K562 (cell line): ENCODE measurements around the gene ABCG1. TPM values are rescaled to one million over a fixed set of nuclear protein-coding genes. Genes with fewer than 3 reads are reported as not detected.

ENCODE experiments used
- ATAC-seq: fragments of 200-7000 bp; cut with Tn5 transposase; 3 replicates; pipeline ENCODE4 v1.9.1; 2020; ENCODE audit warnings: moderate library complexity
- BruUV-seq: library from RNA; stranded (reverse); fragments of 400-500 nt; replicated peaks from 2 replicates; lab custom pipeline; 2021; lab: Mats Ljungman, UMichigan
- CTCF ChIA-PET: fragments of 300-600 bp; formaldehyde crosslinking; extraction: SDS; loops from one replicate; lab custom pipeline; 2021; ENCODE audit warnings: low intra/inter-chr PET ratio; lab: Yijun Ruan, JAX
- POLR2A ChIA-PET: fragments of 300-600, 350-650 bp; sonication (Branson Sonifier 250); formaldehyde crosslinking; extraction: SDS; loops from one replicate; lab custom pipeline; 2021; ENCODE audit warnings: antibody characterized with exemption, inconsistent platforms; lab: Yijun Ruan, JAX
- DNase-seq, 4 experiments: peaks; one replicate each; pipeline versions ENCODE4 v3.0.0 to v3.0.0-alpha.2; 2011 to 2018; ENCODE audit warnings: low spot score in 3 of 4, mixed read lengths in 3 of 4; ENCODE audit errors: extremely low read depth in 1 of 4
- FAIRE-seq: peaks from 2 replicates; lab custom pipeline; 2011; peaks lifted over from hg19 to GRCh38; lab: Jason Lieb, UNC
- H2AFZ ChIP-seq: 2 replicates; pipeline ENCODE4 v1.6.0; 2011; ENCODE audit warnings: low read depth, low read length, control low read depth, inconsistent platforms
- H3K27ac ChIP-seq: fragments of 200-600 bp; 3 replicates; pipeline ENCODE4 v1.8.0; 2011; ENCODE audit warnings: low read depth, mild to moderate bottlenecking, control low read depth, inconsistent platforms, low read length, moderate library complexity, mixed read lengths; ENCODE audit errors: extremely low read depth
- H3K27me3 ChIP-seq, 2 experiments: fragments of 300-600 bp in 1 of 2; 2 replicates in 1 of 2; 3 replicates in 1 of 2; pipeline versions ENCODE4 v1.6.0 to v1.8.0; 2011; ENCODE audit warnings: inconsistent platforms in 2 of 2, low read length in 2 of 2, mild to moderate bottlenecking in 1 of 2, mixed read lengths in 1 of 2, moderate library complexity in 1 of 2; ENCODE audit not compliant: control insufficient read depth in 2 of 2, insufficient read depth in 2 of 2
- H3K36me3 ChIP-seq: fragments of 300-600 bp; 3 replicates; pipeline ENCODE4 v1.8.0; 2011; ENCODE audit warnings: mild to moderate bottlenecking, low read length, inconsistent platforms; ENCODE audit not compliant: control insufficient read depth, insufficient read depth
- H3K4me1 ChIP-seq, 2 experiments: fragments of 200-600 bp in 1 of 2; replicated peaks in 1 of 2; 2 replicates in 1 of 2; 3 replicates in 1 of 2; pipeline versions ENCODE4 v1.5.1 to v1.8.0; 2011; ENCODE audit warnings: inconsistent platforms in 2 of 2, low read length in 2 of 2, mild to moderate bottlenecking in 1 of 2, mixed read lengths in 1 of 2, moderate library complexity in 1 of 2; ENCODE audit not compliant: control insufficient read depth in 2 of 2, insufficient read depth in 2 of 2
- H3K4me2 ChIP-seq: 2 replicates; pipeline ENCODE4 v1.6.1; 2011; ENCODE audit warnings: low read length, control low read depth, inconsistent platforms, mixed read lengths; ENCODE audit not compliant: insufficient read depth
- H3K4me3 ChIP-seq: fragments of 200-600 bp; sonication (generic), shearing (Covaris generic); 2 replicates; pipeline ENCODE4 v1.5.1; 2016; ENCODE audit warnings: control low read depth, inconsistent platforms
- H3K79me2 ChIP-seq: fragments of 200-600 bp; 3 replicates; pipeline ENCODE4 v1.8.0; 2011; ENCODE audit warnings: low read length, inconsistent platforms; ENCODE audit not compliant: control insufficient read depth, insufficient read depth
- H3K9ac ChIP-seq, 2 experiments: 2 replicates each; pipeline versions ENCODE4 v1.6.0 to v1.6.1; 2011; ENCODE audit warnings: low read depth in 2 of 2, low read length in 2 of 2, control low read depth in 1 of 2, inconsistent platforms in 1 of 2, mild to moderate bottlenecking in 1 of 2, mixed read lengths in 1 of 2; ENCODE audit not compliant: insufficient read depth in 1 of 2
- H3K9me1 ChIP-seq: one replicate; pipeline ENCODE4 v1.6.0; 2011; ENCODE audit warnings: inconsistent platforms, mild to moderate bottlenecking, low read length, moderate library complexity; ENCODE audit not compliant: control insufficient read depth, insufficient read depth
- H3K9me3 ChIP-seq: replicated peaks from 2 replicates; pipeline ENCODE4 v1.5.1; 2011; ENCODE audit warnings: low read depth, low read length, inconsistent platforms; ENCODE audit not compliant: control insufficient read depth, insufficient read depth
- H4K20me1 ChIP-seq: replicated peaks from 2 replicates; pipeline ENCODE4 v1.6.1; 2011; ENCODE audit warnings: low read length, inconsistent platforms, mixed read lengths; ENCODE audit not compliant: control insufficient read depth, insufficient read depth
- ATF6 ChIP-seq: sonication (generic); formaldehyde crosslinking; IDR thresholded peaks from 2 replicates; pipeline ENCODE4 v1.4.0; 2020; ENCODE audit warnings: mild to moderate bottlenecking, missing genetic modification reagents
- SIN3B ChIP-seq: fragments of 450-650 bp; IDR thresholded peaks from 2 replicates; pipeline ENCODE4 v1.6.1; 2017; ENCODE audit warnings: low read depth, mild to moderate bottlenecking, moderate library complexity
- WGBS: fragments of 100-300 bp; shearing (Covaris generic); methylation state at CpG from one replicate; pipeline ENCODE4 v1.1.6; 2016; ENCODE audit warnings: low coverage, mixed read lengths; ENCODE audit not compliant: insufficient coverage; ENCODE audit errors: missing lambda C conversion rate; 5-methylcytosine and 5-hydroxymethylcytosine counted together
- in situ Hi-C: fragments of 300-500 bp; cut with MboI; formaldehyde crosslinking; loops from 4 replicates; pipeline ENCODE4 v1.15.0; 2018; ENCODE audit warnings: inconsistent platforms, mixed read lengths
- intact Hi-C: fragments of 100-400 bp; cut with micrococcal nuclease; formaldehyde crosslinking; loops from 2 replicates; pipeline ENCODE4 v1.14.2; 2022
- polyA plus RNA-seq, 8 experiments: library from polyadenylated mRNA; depleted of rRNA in 4 of 8; stranded (reverse) in 5 of 8; unstranded in 3 of 8; fragments of >200 nt; fragmentation: Nextera tagmentation in 2 of 8; fragmentation: Illumina TruSeq in 1 of 8; extraction: Ambion mirVana in 2 of 8; extraction: Trizol in 1 of 8; gene quantifications; 2 replicates each; pipeline versions ENCODE4 v1.2.1 to v1.2.3, GENCODE V29; 2011 to 2014; ENCODE audit warnings: inconsistent platforms in 1 of 8, missing spikeins in 1 of 8
- total RNA-seq, 7 experiments: library from RNA; depleted of rRNA in 6 of 7; stranded (reverse); fragments of >200 nt in 6 of 7; fragmentation: Illumina TruSeq in 2 of 7; extraction: Trizol in 2 of 7; gene quantifications; 2 replicates each; pipeline versions ENCODE4 v1.2.1 to v1.2.3, GENCODE V29; 2011 to 2021; ENCODE audit warnings: low replicate concordance in 1 of 7

ABCG1 gene
- total and polyA plus RNA-seq, 9 of the 15 experiments (the other 6 are each of a cell fraction or from before 2014, with no cell fraction given): 0.04 to 0.09 TPM; not detected in 7

- H3K9me1 ChIP-seq: peaks cover 4% of the 10 kb centered on the region
- H2AFZ ChIP-seq: no peak overlapping the region
- H3K27me3 ChIP-seq: peaks cover 47 to 77% of the 10 kb centered on the region in 2 experiments
- H3K4me1 ChIP-seq: peaks cover 17 to 23% of the 10 kb centered on the region in 2 experiments
- in situ Hi-C loops: no loop called here
- H3K4me3 ChIP-seq: no peak overlapping the region; the same call in 1 of the 2 replicates
- H3K79me2 ChIP-seq: no peaks in the 10 kb centered on the region
- H3K9ac ChIP-seq: no peak overlapping the region
- 11% methylated on average over 8 of the region's 8 CpGs for WGBS
- peak overlapping the region; percentile 57; the same call in 1 of the 2 replicates for H3K4me2 ChIP-seq
- no peaks in the 10 kb centered on the region; the same call in 1 of the 2 replicates for H4K20me1 ChIP-seq
- H3K9me3 ChIP-seq: no peaks in the 10 kb centered on the region
- POLR2A ChIA-PET: no interaction called here
- ATAC-seq (no peak), DNase-seq (no peak)
- H3K36me3 ChIP-seq: no peaks in the 10 kb centered on the region
- intact Hi-C loops: no loop called here
- no TSS peak for BruUV-seq
- H3K27ac ChIP-seq: no peak overlapping the region
- no peak for TF ChIP-seq SIN3B
- TF ChIP-seq ATF6 (CRISPR knock-in tag): no peak
- TF ChIP-seq, all 486 proteins: peak for 0
- FAIRE-seq: no peak
- CTCF ChIA-PET: no interaction called here
These were observed 15.1 kb downstream of the ABCG1 start for GRCh38 chr21:42234041-42234440.
